ENCODE data around the gene TXNL1.
A peak's percentile ranks its signal among the peaks of the same experiment; 100 is the strongest.

TXNL1 gene

GRCh38 chr18:56645415-56646016 is 7.1 kb upstream of the TXNL1 start:
- TF ChIP-seq CTCF (IDR thresholded peaks at IDR 0.05; ENCODE audit: insufficient read depth, missing control alignments), result peak; percentile 50
- FAIRE-seq, result peak; percentile 88
- DNase-seq (ENCODE audit: insufficient read length, low spot score), result no peak

GRCh38 chr18:56643381-56643780 is 5.0 kb upstream of the TXNL1 start:
- DNase-seq (ENCODE audit: insufficient read length, low spot score) (no peak), FAIRE-seq (peak; percentile 96)
- TF ChIP-seq CTCF (IDR thresholded peaks at IDR 0.05; ENCODE audit: insufficient read depth, missing control alignments), result no peak

GRCh38 chr18:56641714-56642337 is 3.4 kb upstream of the TXNL1 start:
- DNase-seq (ENCODE audit: insufficient read length, low spot score) (no peak), FAIRE-seq (peak; percentile 21)
- no peak for TF ChIP-seq CTCF (IDR thresholded peaks at IDR 0.05; ENCODE audit: insufficient read depth, missing control alignments)

- no peak for FAIRE-seq
These were observed 1.2 kb upstream of the TXNL1 start for GRCh38 chr18:56639571-56639970.

GRCh38 chr18:56639104-56639381 is 651 bp upstream of the TXNL1 start:
- DNase-seq (ENCODE audit: insufficient read length, low spot score) (no peak), FAIRE-seq (no peak)
- TF ChIP-seq CTCF (IDR thresholded peaks at IDR 0.05; ENCODE audit: insufficient read depth, missing control alignments), result no peak

More at GRCh38 chr18:56639571-56639970, 1.2 kb upstream of the TXNL1 start:
- no peak for DNase-seq (ENCODE audit: insufficient read length, low spot score)
- no peak for TF ChIP-seq CTCF (IDR thresholded peaks at IDR 0.05; ENCODE audit: insufficient read depth, missing control alignments)

GRCh38 chr18:56637711-56638231 is 621 bp downstream of the TXNL1 start:
- no peak for FAIRE-seq
- no peak for DNase-seq (ENCODE audit: insufficient read length, low spot score)
- TF ChIP-seq CTCF (IDR thresholded peaks at IDR 0.05; ENCODE audit: insufficient read depth, missing control alignments), result no peak

- no peak for DNase-seq (ENCODE audit: insufficient read length, low spot score)
- no peak for FAIRE-seq
These were observed 1.2 kb downstream of the TXNL1 start for GRCh38 chr18:56637176-56637575.

More at GRCh38 chr18:56637176-56637575, 1.2 kb downstream of the TXNL1 start:
- no peak for TF ChIP-seq CTCF (IDR thresholded peaks at IDR 0.05; ENCODE audit: insufficient read depth, missing control alignments)
